K562 (cell line): ENCODE results near the gene ZNF18. TPM values are rescaled to one million over a fixed set of nuclear protein-coding genes. Genes with fewer than 3 reads are reported as not detected.
A peak's percentile ranks its signal among the peaks of the same experiment; 100 is the strongest.

Source experiments
- BCL6 ChIP-seq: fragments of 250-450 bp; sonication (Bioruptor Pico); IDR thresholded peaks from 2 replicates; pipeline ENCODE4 v1.4.0; 2020
- BHLHE40 ChIP-seq: IDR thresholded peaks from 2 replicates; pipeline ENCODE4 v1.6.1; 2011; ENCODE audit warnings: low read length, improper control_type of control experiment
- CBFA2T3 ChIP-seq: fragments of 450-650 bp; IDR thresholded peaks from 2 replicates; pipeline ENCODE4 v1.6.1; 2017
- CBX3 ChIP-seq, 2 experiments: IDR thresholded peaks; 1 replicate in 1 of 2; 2 replicates in 1 of 2; pipeline ENCODE4 v1.6.1; 2012; ENCODE audit warnings: inconsistent platforms in 2 of 2, low read length in 2 of 2, borderline replicate concordance in 1 of 2, control low read depth in 1 of 2
- CEBPB ChIP-seq: fragments of 450-650 bp; IDR thresholded peaks from 2 replicates; pipeline ENCODE4 v1.6.1; 2016; ENCODE audit warnings: missing genetic modification characterization, missing compliant biosample characterization
- CTCF ChIP-seq, 3 experiments: IDR thresholded peaks in 2 of 3; conservative IDR thresholded peaks in 1 of 3; 2 replicates each; pipeline ENCODE4 v1.5.1; 2011 to 2012; ENCODE audit warnings: low read length in 3 of 3, mild to moderate bottlenecking in 3 of 3, control low read depth in 2 of 3, improper control_type of control experiment in 1 of 3, inconsistent platforms in 1 of 3, low read depth in 1 of 3, mixed read lengths in 1 of 3, moderate library complexity in 1 of 3; ENCODE audit not compliant: insufficient read depth in 2 of 3
- EHMT2 ChIP-seq: fragments of 450-650 bp; IDR thresholded peaks from 2 replicates; pipeline ENCODE4 v1.6.1; 2018; ENCODE audit warnings: antibody characterized with exemption
- FOXK1 ChIP-seq: sonication (generic); formaldehyde crosslinking; IDR thresholded peaks from 2 replicates; pipeline ENCODE4 v1.8.0; 2022; ENCODE audit warnings: missing genetic modification reagents, mild to moderate bottlenecking, borderline replicate concordance
- HDAC1 ChIP-seq, 2 experiments: fragments of 450-650 bp; IDR thresholded peaks; 2 replicates each; pipeline ENCODE4 v1.6.1; 2016 to 2017; ENCODE audit warnings: inconsistent platforms in 1 of 2, mild to moderate bottlenecking in 1 of 2, moderate library complexity in 1 of 2
- HDAC3 ChIP-seq: fragments of 450-650 bp; IDR thresholded peaks from 2 replicates; pipeline ENCODE4 v1.6.1; 2018; ENCODE audit warnings: borderline replicate concordance, mild to moderate bottlenecking, moderate library complexity; ENCODE audit not compliant: partially characterized antibody
- MCM3 ChIP-seq: fragments of 450-650 bp; IDR thresholded peaks from 2 replicates; pipeline ENCODE4 v1.6.1; 2016
- MECOM ChIP-seq: fragments of 250-450 bp; sonication (Bioruptor Pico); IDR thresholded peaks from 2 replicates; pipeline ENCODE4 v1.8.0; 2022; ENCODE audit warnings: inconsistent platforms
- MTA2 ChIP-seq: fragments of 450-650 bp; IDR thresholded peaks from 2 replicates; pipeline ENCODE4 v1.6.1; 2016; ENCODE audit warnings: low read depth
- NCOA6 ChIP-seq: fragments of 450-650 bp; IDR thresholded peaks from 2 replicates; pipeline ENCODE4 v1.6.1; 2017; ENCODE audit warnings: mild to moderate bottlenecking
- POLR2AphosphoS5 ChIP-seq: IDR thresholded peaks from 2 replicates; pipeline ENCODE4 v1.6.1; 2011; ENCODE audit warnings: mild to moderate bottlenecking, low read depth, low read length, moderate library complexity; ENCODE audit not compliant: control insufficient read depth, insufficient read depth
- PTBP1 ChIP-seq: fragments of 200-400 bp; formaldehyde crosslinking; IDR thresholded peaks from 2 replicates; pipeline ENCODE4 v1.6.1; 2017; ENCODE audit warnings: low read depth, low read length
- PTTG1 ChIP-seq: fragments of 450-650 bp; IDR thresholded peaks from 2 replicates; pipeline ENCODE4 v1.6.1; 2016; ENCODE audit warnings: low read depth, mild to moderate bottlenecking, missing genetic modification characterization, missing compliant biosample characterization
- RCOR1 ChIP-seq, 2 experiments: IDR thresholded peaks; 2 replicates each; pipeline ENCODE4 v1.6.1; 2012; ENCODE audit warnings: low read depth in 2 of 2, low read length in 2 of 2, borderline replicate concordance in 1 of 2, improper control_type of control experiment in 1 of 2
- RFX1 ChIP-seq: fragments of 450-650 bp; IDR thresholded peaks from 2 replicates; pipeline ENCODE4 v1.6.1; 2016; ENCODE audit warnings: mild to moderate bottlenecking, moderate library complexity
- SOX6 ChIP-seq: fragments of 450-650 bp; IDR thresholded peaks from 2 replicates; pipeline ENCODE4 v1.6.1; 2014; ENCODE audit warnings: mild to moderate bottlenecking
- TAF1 ChIP-seq: IDR thresholded peaks from 2 replicates; pipeline ENCODE4 v1.6.1; 2011; ENCODE audit warnings: mild to moderate bottlenecking, low read length, moderate library complexity; ENCODE audit not compliant: insufficient read depth, control insufficient read depth, severe bottlenecking; ENCODE audit errors: extremely low read depth
- TCF7 ChIP-seq: sonication (generic); IDR thresholded peaks from 2 replicates; pipeline ENCODE4 v1.6.1; 2016; ENCODE audit warnings: antibody characterized with exemption, borderline replicate concordance
- VEZF1 ChIP-seq: fragments of 200-800 bp; sonication (Bioruptor generic); IDR thresholded peaks from 2 replicates; pipeline ENCODE4 v1.6.1; 2017; ENCODE audit warnings: missing genetic modification characterization, missing compliant biosample characterization
- ZBTB9 ChIP-seq: fragments of 450-650 bp; formaldehyde crosslinking; IDR thresholded peaks from 2 replicates; pipeline ENCODE4 v1.4.0; 2020; ENCODE audit warnings: mild to moderate bottlenecking, moderate library complexity
- ZEB2 ChIP-seq: fragments of 450-650 bp; IDR thresholded peaks from 2 replicates; pipeline ENCODE4 v1.6.1; 2016
- ZNF12 ChIP-seq: sonication (generic); formaldehyde crosslinking; IDR thresholded peaks from 2 replicates; pipeline ENCODE4 v1.4.0; 2020; ENCODE audit warnings: mild to moderate bottlenecking, missing genetic modification reagents
- ZNF224 ChIP-seq: sonication (generic); formaldehyde crosslinking; IDR thresholded peaks from 2 replicates; pipeline ENCODE4 v1.8.0; 2022; ENCODE audit warnings: mild to moderate bottlenecking, missing genetic modification reagents
- ZNF263 ChIP-seq: sonication (generic); formaldehyde crosslinking; IDR thresholded peaks from 2 replicates; pipeline ENCODE4 v1.8.0; 2022; ENCODE audit warnings: mild to moderate bottlenecking, missing genetic modification reagents, borderline replicate concordance
- ZNF785 ChIP-seq: fragments of 250-450 bp; sonication (Bioruptor Pico); IDR thresholded peaks from 2 replicates; pipeline ENCODE4 v1.4.0; 2020; ENCODE audit warnings: mild to moderate bottlenecking
- polyA plus RNA-seq, 8 experiments: library from polyadenylated mRNA; depleted of rRNA in 4 of 8; stranded (reverse) in 5 of 8; unstranded in 3 of 8; fragments of >200 nt; fragmentation: Nextera tagmentation in 2 of 8; fragmentation: Illumina TruSeq in 1 of 8; extraction: Ambion mirVana in 2 of 8; extraction: Trizol in 1 of 8; gene quantifications; 2 replicates each; pipeline versions ENCODE4 v1.2.1 to v1.2.3, GENCODE V29; 2011 to 2014; ENCODE audit warnings: inconsistent platforms in 1 of 8, missing spikeins in 1 of 8
- total RNA-seq, 7 experiments: library from RNA; depleted of rRNA in 6 of 7; stranded (reverse); fragments of >200 nt in 6 of 7; fragmentation: Illumina TruSeq in 2 of 7; extraction: Trizol in 2 of 7; gene quantifications; 2 replicates each; pipeline versions ENCODE4 v1.2.1 to v1.2.3, GENCODE V29; 2011 to 2021; ENCODE audit warnings: low replicate concordance in 1 of 7

The ZNF18 gene
- total and polyA plus RNA-seq, 9 of the 15 experiments (the other 6 are each of a cell fraction or from before 2014, with no cell fraction given): 1.1 to 5.0 (median 3.4) TPM

GRCh38 chr17:11928436-11928835, 68.8 kb downstream of the ZNF18 start (continued):
- TF ChIP-seq TAF1: no peak
- TF ChIP-seq VEZF1: no peak
- TF ChIP-seq BHLHE40: no peak
- TF ChIP-seq ZNF12 (CRISPR knock-in tag): no peak
- TF ChIP-seq EHMT2: peak; percentile 52; the same call in 1 of the 2 replicates
- TF ChIP-seq RCOR1 (IDR thresholded peaks at IDR 0.05; ENCODE audit: borderline replicate concordance in 1 of 2, low read depth in 2 of 2, low read length in 2 of 2): peak in 1 of 2 experiments; percentile 23; a peak in 2 of 4 replicates
- no peak for TF ChIP-seq ZBTB9
- peak in 1 of 2 experiments; percentile 40; a peak in 1 of 4 replicates for TF ChIP-seq HDAC1 (IDR thresholded peaks at IDR 0.05)
- no peak for TF ChIP-seq ZNF224 (CRISPR knock-in tag)
- TF ChIP-seq MTA2: peak; percentile 56; the same call in 1 of the 2 replicates
- 0 out of 2 replicates have a peak, but pooled peaks have one; percentile 12 for TF ChIP-seq CEBPB (tag)
- TF ChIP-seq HDAC3: peak; percentile 41
- peak; percentile 46; the same call in 1 of the 2 replicates for TF ChIP-seq POLR2AphosphoS5
- TF ChIP-seq BCL6 (CRISPR knock-in tag): no peak
- TF ChIP-seq FOXK1: no peak
- peak; percentile 87 for TF ChIP-seq CBFA2T3
- no peak for TF ChIP-seq NCOA6
- TF ChIP-seq ZNF263 (CRISPR knock-in tag): no peak
- TF ChIP-seq PTTG1 (tag): no peak
- no peak for TF ChIP-seq RFX1
- TF ChIP-seq PTBP1: no peak
- TF ChIP-seq TCF7: peak; percentile 58; the same call in 1 of the 2 replicates
- no peak for TF ChIP-seq CTCF (IDR thresholded peaks at IDR 0.05 in 2 of 3, conservative IDR thresholded peaks at IDR 0.05 in 1 of 3; ENCODE audit: insufficient read depth in 2 of 3, low read depth in 1 of 3, low read length in 3 of 3)
- no peak for TF ChIP-seq CBX3 (IDR thresholded peaks at IDR 0.05; ENCODE audit: borderline replicate concordance in 1 of 2, low read length in 2 of 2)
- no peak for TF ChIP-seq ZNF785 (CRISPR knock-in tag)
- peak; percentile 53; the same call in 1 of the 2 replicates for TF ChIP-seq MECOM (CRISPR knock-in tag)
- peak; percentile 86 for TF ChIP-seq SOX6
- TF ChIP-seq MCM3: no peak
- 0 out of 2 replicates have a peak, but pooled peaks have one; percentile 18 for TF ChIP-seq ZEB2
